ENCODE measurements around the gene SIRT4. TPM values are rescaled to one million over a fixed set of nuclear protein-coding genes. Genes with fewer than 3 reads are reported as not detected.
"Not testable (repeated sequence)": the region's sequence is repeated elsewhere in the genome, so short reads cannot be mapped to it uniquely, and the experiment has no call there.

Gene SIRT4
- 1.6 and 2.1 TPM in 2 replicates for total RNA-seq (2014; rRNA removed)
- 1.2 TPM for polyA plus RNA-seq (2012)

GRCh38 chr12:120301962-120302815, at the start of gene SIRT4:
TSS of gene SIRT4 (plus strand) at chr12:120302321. CDS start at chr12:120303562, 1,241 bp downstream.
- DNase-seq (ENCODE audit: low read depth): peak; percentile 98

GRCh38 chr12:120253313-120253712, 48.8 kb upstream of the SIRT4 start:
- not testable (repeated sequence) for DNase-seq (ENCODE audit: low read depth)

- no peak for DNase-seq (ENCODE audit: low read depth)
Measured at GRCh38 chr12:120254809-120255208, 47.3 kb upstream of the SIRT4 start.

GRCh38 chr12:120257041-120257821, 44.9 kb upstream of the SIRT4 start:
- peak; percentile 80 for DNase-seq (ENCODE audit: low read depth)

GRCh38 chr12:120258323-120258896, 43.7 kb upstream of the SIRT4 start:
- DNase-seq (ENCODE audit: low read depth): no peak

- DNase-seq (ENCODE audit: low read depth): peak; percentile 73
Measured at GRCh38 chr12:120259418-120260202, 42.5 kb upstream of the SIRT4 start.

GRCh38 chr12:120260607-120261006, 41.5 kb upstream of the SIRT4 start:
- DNase-seq (ENCODE audit: low read depth): no peak

- peak; percentile 80 for DNase-seq (ENCODE audit: low read depth)
Measured at GRCh38 chr12:120261951-120262851, 39.9 kb upstream of the SIRT4 start.

GRCh38 chr12:120262852-120263747, 39.0 kb upstream of the SIRT4 start:
- DNase-seq (ENCODE audit: low read depth): peak; percentile 92

GRCh38 chr12:120263748-120264085, 38.4 kb upstream of the SIRT4 start:
- no peak for DNase-seq (ENCODE audit: low read depth)

- DNase-seq (ENCODE audit: low read depth): peak; percentile 39
Measured at GRCh38 chr12:120264086-120264903, 37.8 kb upstream of the SIRT4 start.

GRCh38 chr12:120264904-120265472, 37.1 kb upstream of the SIRT4 start:
- no peak for DNase-seq (ENCODE audit: low read depth)

GRCh38 chr12:120265473-120266179, 36.5 kb upstream of the SIRT4 start, which contains the start of gene PXN:
TSS of gene PXN (minus strand) at chr12:120265730. CDS start at chr12:120265629, 101 bp downstream.
- peak; percentile 71 for DNase-seq (ENCODE audit: low read depth)

- DNase-seq (ENCODE audit: low read depth): no peak
Measured at GRCh38 chr12:120266180-120266870, 35.8 kb upstream of the SIRT4 start.

GRCh38 chr12:120267736-120268135, 34.4 kb upstream of the SIRT4 start:
- DNase-seq (ENCODE audit: low read depth): no peak

- DNase-seq (ENCODE audit: low read depth): no peak
Measured at GRCh38 chr12:120276734-120277133, 25.4 kb upstream of the SIRT4 start.
